Panc1 (cell line): Measurements from ENCODE around the gene ELF4.

ENCODE experiments used
- POLR2AphosphoS5 ChIP-seq: IDR thresholded peaks from 2 replicates; pipeline ENCODE4 v1.6.1; 2012; ENCODE audit warnings: mild to moderate bottlenecking, low read depth, low read length, moderate library complexity
- TF ChIP-seq, protein P1 (sequence below), 2 experiments: IDR thresholded peaks; 2 replicates each; pipeline ENCODE4 v1.6.1; 2011 to 2012; ENCODE audit warnings: low read depth in 2 of 2, control low read depth in 1 of 2, low read length in 1 of 2, mild to moderate bottlenecking in 1 of 2, moderate library complexity in 1 of 2; ENCODE audit not compliant: insufficient read depth in 1 of 2

DNA sequence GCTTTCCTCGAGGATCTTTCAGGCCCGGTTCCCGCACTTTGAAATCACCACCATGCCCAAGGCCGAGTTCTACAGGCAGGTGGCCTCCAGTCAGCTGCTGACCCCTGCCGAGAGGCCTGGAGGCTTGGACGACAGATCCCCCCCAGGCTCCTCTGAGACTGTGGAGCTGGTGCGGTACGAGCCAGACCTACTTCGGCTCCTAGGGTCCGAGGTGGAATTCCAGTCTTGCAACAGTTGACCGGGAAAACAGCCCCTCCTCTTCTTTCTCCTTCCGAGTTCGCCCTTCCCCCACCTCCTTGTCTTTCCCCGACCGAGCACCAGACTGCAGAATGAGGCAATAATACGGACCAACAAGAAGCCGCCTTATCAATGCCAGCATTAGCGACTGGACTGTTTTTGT lies 54.4 kb downstream of the ELF4 start:
- TF ChIP-seq, protein P1, sequence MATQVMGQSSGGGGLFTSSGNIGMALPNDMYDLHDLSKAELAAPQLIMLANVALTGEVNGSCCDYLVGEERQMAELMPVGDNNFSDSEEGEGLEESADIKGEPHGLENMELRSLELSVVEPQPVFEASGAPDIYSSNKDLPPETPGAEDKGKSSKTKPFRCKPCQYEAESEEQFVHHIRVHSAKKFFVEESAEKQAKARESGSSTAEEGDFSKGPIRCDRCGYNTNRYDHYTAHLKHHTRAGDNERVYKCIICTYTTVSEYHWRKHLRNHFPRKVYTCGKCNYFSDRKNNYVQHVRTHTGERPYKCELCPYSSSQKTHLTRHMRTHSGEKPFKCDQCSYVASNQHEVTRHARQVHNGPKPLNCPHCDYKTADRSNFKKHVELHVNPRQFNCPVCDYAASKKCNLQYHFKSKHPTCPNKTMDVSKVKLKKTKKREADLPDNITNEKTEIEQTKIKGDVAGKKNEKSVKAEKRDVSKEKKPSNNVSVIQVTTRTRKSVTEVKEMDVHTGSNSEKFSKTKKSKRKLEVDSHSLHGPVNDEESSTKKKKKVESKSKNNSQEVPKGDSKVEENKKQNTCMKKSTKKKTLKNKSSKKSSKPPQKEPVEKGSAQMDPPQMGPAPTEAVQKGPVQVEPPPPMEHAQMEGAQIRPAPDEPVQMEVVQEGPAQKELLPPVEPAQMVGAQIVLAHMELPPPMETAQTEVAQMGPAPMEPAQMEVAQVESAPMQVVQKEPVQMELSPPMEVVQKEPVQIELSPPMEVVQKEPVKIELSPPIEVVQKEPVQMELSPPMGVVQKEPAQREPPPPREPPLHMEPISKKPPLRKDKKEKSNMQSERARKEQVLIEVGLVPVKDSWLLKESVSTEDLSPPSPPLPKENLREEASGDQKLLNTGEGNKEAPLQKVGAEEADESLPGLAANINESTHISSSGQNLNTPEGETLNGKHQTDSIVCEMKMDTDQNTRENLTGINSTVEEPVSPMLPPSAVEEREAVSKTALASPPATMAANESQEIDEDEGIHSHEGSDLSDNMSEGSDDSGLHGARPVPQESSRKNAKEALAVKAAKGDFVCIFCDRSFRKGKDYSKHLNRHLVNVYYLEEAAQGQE (IDR thresholded peaks at IDR 0.05; ENCODE audit: insufficient read depth in 1 of 2, low read depth in 2 of 2, low read length in 1 of 2): no peak
- TF ChIP-seq POLR2AphosphoS5: no peak
